ENCODE data around the gene FXYD2. TPM values are rescaled to one million over a fixed set of nuclear protein-coding genes. Genes with fewer than 3 reads are reported as not detected.

Gene FXYD2
- total RNA-seq, 3 donors from 2014 or later (not counting 1 experiment from before 2014, with no cell fraction given) = 0.75 to 0.78 TPM; not detected in 1

- H3K9me3 ChIP-seq (ENCODE audit: control insufficient read depth, insufficient read depth, low read length) = no peaks in the 10 kb centered on the region
- no peaks in the 10 kb centered on the region for H3K36me3 ChIP-seq (ENCODE audit: control insufficient read depth, insufficient read depth, low read length)
- no peaks in the 10 kb centered on the region for H3K9me3 Mint-ChIP-seq
- no peak for DNase-seq
- H3K4me3 Mint-ChIP-seq = no peak overlapping the region
- peaks cover 10 to 53% of the 10 kb centered on the region in 2 donors for H3K27me3 Mint-ChIP-seq (ENCODE audit: low read depth in 2 of 2)
- H3K27ac Mint-ChIP-seq = no peak overlapping the region
- 93% methylated on average over 6 of the region's 6 CpGs for WGBS (ENCODE audit: insufficient coverage)
- H3K27me3 ChIP-seq (ENCODE audit: control insufficient read depth, insufficient read depth, low read length) = no peaks in the 10 kb centered on the region
- H3K36me3 Mint-ChIP-seq = no peaks in the 10 kb centered on the region
- intact Hi-C loops (cut with micrococcal nuclease) = no loop called here
- no peak overlapping the region for H3K4me3 ChIP-seq (ENCODE audit: low read length)
- ATAC-seq = no peak
- H3K27ac ChIP-seq (ENCODE audit: low read length) = no peak overlapping the region
- no peaks in the 10 kb centered on the region for H3K4me1 ChIP-seq (ENCODE audit: control insufficient read depth, insufficient read depth, low read length)
- TF ChIP-seq, protein P1, sequence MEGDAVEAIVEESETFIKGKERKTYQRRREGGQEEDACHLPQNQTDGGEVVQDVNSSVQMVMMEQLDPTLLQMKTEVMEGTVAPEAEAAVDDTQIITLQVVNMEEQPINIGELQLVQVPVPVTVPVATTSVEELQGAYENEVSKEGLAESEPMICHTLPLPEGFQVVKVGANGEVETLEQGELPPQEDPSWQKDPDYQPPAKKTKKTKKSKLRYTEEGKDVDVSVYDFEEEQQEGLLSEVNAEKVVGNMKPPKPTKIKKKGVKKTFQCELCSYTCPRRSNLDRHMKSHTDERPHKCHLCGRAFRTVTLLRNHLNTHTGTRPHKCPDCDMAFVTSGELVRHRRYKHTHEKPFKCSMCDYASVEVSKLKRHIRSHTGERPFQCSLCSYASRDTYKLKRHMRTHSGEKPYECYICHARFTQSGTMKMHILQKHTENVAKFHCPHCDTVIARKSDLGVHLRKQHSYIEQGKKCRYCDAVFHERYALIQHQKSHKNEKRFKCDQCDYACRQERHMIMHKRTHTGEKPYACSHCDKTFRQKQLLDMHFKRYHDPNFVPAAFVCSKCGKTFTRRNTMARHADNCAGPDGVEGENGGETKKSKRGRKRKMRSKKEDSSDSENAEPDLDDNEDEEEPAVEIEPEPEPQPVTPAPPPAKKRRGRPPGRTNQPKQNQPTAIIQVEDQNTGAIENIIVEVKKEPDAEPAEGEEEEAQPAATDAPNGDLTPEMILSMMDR (IDR thresholded peaks at IDR 0.05) = no peak
- H3K4me1 Mint-ChIP-seq = no peaks in the 10 kb centered on the region
These were observed 53.3 kb downstream of the FXYD2 start for GRCh38 chr11:117771197-117771596.

GRCh38 chr11:117770061-117770460 is 54.5 kb downstream of the FXYD2 start:
- TF ChIP-seq, protein P1 (IDR thresholded peaks at IDR 0.05) = no peak
- intact Hi-C loops (cut with micrococcal nuclease) = no loop called here
- Histone ChIP-seq H3K36me3 (ENCODE audit: control insufficient read depth, insufficient read depth, low read length) (no peaks in the 10 kb centered on the region), H3K27me3 (ENCODE audit: control insufficient read depth, insufficient read depth, low read length) (no peaks in the 10 kb centered on the region), H3K9me3 (ENCODE audit: control insufficient read depth, insufficient read depth, low read length) (no peaks in the 10 kb centered on the region), H3K4me3 (ENCODE audit: low read length) (no peak overlapping the region), H3K4me1 (ENCODE audit: control insufficient read depth, insufficient read depth, low read length) (no peaks in the 10 kb centered on the region), H3K27ac (ENCODE audit: low read length) (no peak overlapping the region)
- no peak for DNase-seq
- Mint-ChIP-seq H3K27ac (no peak overlapping the region), H3K4me3 (no peak overlapping the region), H3K36me3 (no peaks in the 10 kb centered on the region), H3K4me1 (no peaks in the 10 kb centered on the region), H3K9me3 (no peaks in the 10 kb centered on the region), H3K27me3 (ENCODE audit: low read depth in 2 of 2) (peaks cover 10 to 49% of the 10 kb centered on the region in 2 donors)
- 93% methylated on average over 4 of the region's 4 CpGs for WGBS (ENCODE audit: insufficient coverage)
- ATAC-seq = no peak

Other genes starting within 250 kb of the FXYD2 start
- under 1 TPM in 1 of 3 donors, not detected in 2; 0.66 TPM for gene DSCAML1, start 27.5 kb downstream of the FXYD2 start, total RNA-seq
- gene FXYD6, start 51.9 kb upstream of the FXYD2 start, total RNA-seq = under 1 TPM in 2 of 3 donors, not detected in 1; 0.20 to 0.90 TPM
- gene TMPRSS13, start 104.7 kb upstream of the FXYD2 start, total RNA-seq = 1 to 10 TPM; 1.6 to 1.8 (median 1.8) TPM
- gene IL10RA, start 161.7 kb upstream of the FXYD2 start, total RNA-seq = 100 to 1,000 TPM; 263 to 286 (median 268) TPM

Data from natural killer cell (primary cell).